Neural cell (in vitro differentiated cells): Measurements from ENCODE around the gene STPG4.

ENCODE experiments used
- CTCF ChIP-seq: fragments of 450-650 bp; IDR thresholded peaks from 2 replicates; pipeline ENCODE4 v1.5.1; 2014; ENCODE audit warnings: antibody characterized with exemption, mild to moderate bottlenecking, moderate library complexity; ENCODE audit not compliant: poor library complexity, severe bottlenecking
- EP300 ChIP-seq: fragments of 450-650 bp; conservative IDR thresholded peaks from 2 replicates; pipeline ENCODE4 v1.6.1; 2014; ENCODE audit warnings: antibody characterized with exemption, mild to moderate bottlenecking, moderate library complexity; ENCODE audit not compliant: poor library complexity, severe bottlenecking
- EZH2 ChIP-seq: fragments of 200-600, 300-800 bp; shearing (Covaris generic), sonication (generic); IDR thresholded peaks from 2 replicates; pipeline ENCODE4 v1.6.1; 2014; ENCODE audit warnings: antibody characterized with exemption, low read length, borderline replicate concordance, mild to moderate bottlenecking; ENCODE audit not compliant: insufficient read depth, poor library complexity, severe bottlenecking
- MXI1 ChIP-seq: fragments of 450-650 bp; conservative IDR thresholded peaks from 2 replicates; pipeline ENCODE4 v1.6.1; 2014; ENCODE audit warnings: antibody characterized with exemption, mild to moderate bottlenecking; ENCODE audit not compliant: poor library complexity, severe bottlenecking
- POLR2AphosphoS5 ChIP-seq: IDR thresholded peaks from 2 replicates; pipeline ENCODE4 v1.6.1; 2012
- RAD21 ChIP-seq: fragments of 450-650 bp; conservative IDR thresholded peaks from 2 replicates; pipeline ENCODE4 v1.6.1; 2014; ENCODE audit warnings: antibody characterized with exemption, mild to moderate bottlenecking, moderate library complexity
- TAF1 ChIP-seq: IDR thresholded peaks from 2 replicates; pipeline ENCODE4 v1.6.1; 2012; ENCODE audit warnings: low read depth

- TF ChIP-seq POLR2AphosphoS5: no peak
- TF ChIP-seq RAD21: no peak
- no peak for TF ChIP-seq CTCF
- TF ChIP-seq TAF1: no peak
- TF ChIP-seq EZH2: no peak
- TF ChIP-seq EP300: no peak
- TF ChIP-seq MXI1: no peak
Measured at GRCh38 chr2:47087051-47087450, 68.1 kb downstream of the STPG4 start.
